ENCODE measurements around the gene ATAD3B.
"Not testable (repeated sequence)": the region's sequence is repeated elsewhere in the genome, so short reads cannot be mapped to it uniquely, and the experiment has no call there.

GRCh38 chr1:1484976-1485750 lies 13.6 kb downstream of the ATAD3B start:
- not testable (repeated sequence) for TF ChIP-seq CTCF, POLR2A (IDR thresholded peaks at IDR 0.05)

Measured in esophagus squamous epithelium (tissue), 4 donors.